HG03045 (cell line): ENCODE data around the gene BDH1.
"Not testable (repeated sequence)": the region's sequence is repeated elsewhere in the genome, so short reads cannot be mapped to it uniquely, and the experiment has no call there.

Experiments
- ATAC-seq: cut with Tn5 transposase; IDR thresholded peaks from one replicate; pipeline ENCODE4 v1.9.1; 2021; ENCODE audit warnings: mild to moderate bottlenecking, moderate library complexity; ENCODE audit not compliant: unreplicated experiment

BDH1 gene

GRCh38 chr3:197491478-197491877, 64.3 kb downstream of the BDH1 start:
- ATAC-seq = no peak

- no peak for ATAC-seq
Measured at GRCh38 chr3:197490098-197491058, 65.4 kb downstream of the BDH1 start.

- ATAC-seq = no peak
Measured at GRCh38 chr3:197487911-197488391, 67.8 kb downstream of the BDH1 start.

GRCh38 chr3:197486861-197487260, 68.9 kb downstream of the BDH1 start:
- ATAC-seq = no peak

GRCh38 chr3:197485143-197485542, 70.6 kb downstream of the BDH1 start:
- ATAC-seq = no peak

- no peak for ATAC-seq
Measured at GRCh38 chr3:197484204-197484901, 71.4 kb downstream of the BDH1 start.

GRCh38 chr3:197482001-197482400, 73.8 kb downstream of the BDH1 start:
- no peak for ATAC-seq

GRCh38 chr3:197480320-197480719, 75.4 kb downstream of the BDH1 start:
- ATAC-seq = no peak

- no peak for ATAC-seq
Measured at GRCh38 chr3:197478746-197479668, 76.8 kb downstream of the BDH1 start.

- not testable (repeated sequence) for ATAC-seq
Measured at GRCh38 chr3:197477816-197478215, 78.0 kb downstream of the BDH1 start.

- no peak for ATAC-seq
Measured at GRCh38 chr3:197475997-197476525, 79.7 kb downstream of the BDH1 start.

GRCh38 chr3:197475514-197475913, 80.3 kb downstream of the BDH1 start:
- ATAC-seq = no peak

- no peak for ATAC-seq
Measured at GRCh38 chr3:197472151-197472550, 83.6 kb downstream of the BDH1 start.

- no peak for ATAC-seq
Measured at GRCh38 chr3:197471221-197472010, 84.4 kb downstream of the BDH1 start.

GRCh38 chr3:197468866-197469382, 86.8 kb downstream of the BDH1 start:
- no peak for ATAC-seq

- ATAC-seq = no peak
Measured at GRCh38 chr3:197468167-197468566, 87.6 kb downstream of the BDH1 start.

GRCh38 chr3:197466586-197467399, 89.0 kb downstream of the BDH1 start:
- ATAC-seq = no peak

GRCh38 chr3:197465996-197466549, 89.7 kb downstream of the BDH1 start:
- ATAC-seq = no peak
